SHP77 treated with DMSO at 0.1 percent for 48 hours (cell line): ENCODE results near the gene FGD3.

Source experiments
- DNase-seq: peaks from one replicate; lab custom pipeline; 2025; lab: John Stamatoyannopoulos, UW

Gene FGD3

GRCh38 chr9:92954049-92954861 is 6.9 kb downstream of the FGD3 start:
- DNase-seq, result no peak

- no peak for DNase-seq
Observed at GRCh38 chr9:92954886-92955285, 7.6 kb downstream of the FGD3 start.

- DNase-seq, result no peak
Observed at GRCh38 chr9:92960561-92961290, 13.4 kb downstream of the FGD3 start.

DNA sequence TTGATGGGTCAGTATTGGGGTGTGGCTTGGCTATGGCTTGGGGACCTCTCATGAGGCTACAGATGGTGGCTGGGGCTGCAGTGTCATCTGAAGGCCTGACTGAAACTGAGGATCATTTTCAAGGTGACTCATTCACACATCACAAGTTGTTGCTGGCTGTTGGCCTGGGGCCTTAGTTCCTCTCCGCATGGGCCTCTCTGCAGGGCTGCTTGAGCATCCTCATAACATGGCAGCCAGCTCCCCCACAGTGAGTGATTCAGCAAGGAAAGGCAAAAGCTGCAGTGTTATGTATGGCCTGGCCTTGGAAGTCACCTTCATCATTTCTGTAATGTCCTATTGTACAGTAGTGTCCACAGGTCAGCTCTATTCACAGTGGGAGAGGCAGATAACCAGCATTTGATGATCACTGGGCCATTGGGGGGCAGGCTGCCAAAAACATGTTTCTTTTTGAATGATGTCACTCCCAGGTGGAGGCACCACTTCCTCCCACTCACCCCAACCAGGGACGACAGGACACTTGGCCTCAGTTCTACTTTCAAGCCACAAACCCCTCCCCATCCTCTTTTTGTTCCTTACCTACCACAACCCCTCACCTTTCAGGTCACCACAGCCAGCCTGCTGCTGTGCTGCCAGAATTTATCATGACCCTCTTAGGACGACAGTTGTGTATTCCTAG is 14.4 kb downstream of the FGD3 start:
- no peak for DNase-seq

DNA sequence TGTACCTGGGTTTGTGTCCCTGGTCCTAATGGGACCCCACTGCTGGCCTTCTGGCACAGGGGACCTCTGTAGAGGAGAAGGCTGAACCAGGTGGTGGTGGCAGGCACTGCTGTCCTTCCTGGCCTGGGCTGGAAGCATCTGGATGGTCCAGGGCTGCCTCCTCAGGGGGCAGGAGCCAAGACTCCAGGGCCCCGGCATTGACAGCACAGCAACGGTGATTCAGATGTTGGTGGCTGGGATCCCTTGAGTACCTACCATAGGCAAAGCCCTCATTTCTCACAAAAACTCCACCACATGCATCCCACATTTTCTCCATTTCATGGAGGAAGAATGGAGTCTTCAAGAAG is 15.0 kb downstream of the FGD3 start:
- DNase-seq, result no peak

DNA sequence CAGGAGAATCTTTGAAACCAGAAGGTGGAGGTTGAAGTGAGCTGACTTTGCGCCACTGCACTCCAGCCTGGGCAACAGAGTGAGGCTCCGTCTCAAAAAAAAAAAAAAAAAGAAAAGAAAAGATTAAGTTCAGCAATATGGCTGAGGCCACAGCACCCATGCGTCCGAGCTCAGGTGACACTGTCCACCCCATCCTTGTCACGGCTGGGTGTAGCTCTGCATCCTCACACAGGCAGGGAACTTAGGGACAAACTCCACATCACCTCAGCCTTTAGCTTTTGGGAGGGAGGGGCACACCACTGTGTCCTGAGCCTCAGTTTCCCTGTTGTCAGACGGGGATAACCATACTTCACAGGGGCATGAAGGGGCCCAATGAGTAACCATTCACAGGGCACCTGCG is 15.5 kb downstream of the FGD3 start:
- no peak for DNase-seq

- no peak for DNase-seq
Observed at GRCh38 chr9:92963831-92964606, 16.7 kb downstream of the FGD3 start.

DNA sequence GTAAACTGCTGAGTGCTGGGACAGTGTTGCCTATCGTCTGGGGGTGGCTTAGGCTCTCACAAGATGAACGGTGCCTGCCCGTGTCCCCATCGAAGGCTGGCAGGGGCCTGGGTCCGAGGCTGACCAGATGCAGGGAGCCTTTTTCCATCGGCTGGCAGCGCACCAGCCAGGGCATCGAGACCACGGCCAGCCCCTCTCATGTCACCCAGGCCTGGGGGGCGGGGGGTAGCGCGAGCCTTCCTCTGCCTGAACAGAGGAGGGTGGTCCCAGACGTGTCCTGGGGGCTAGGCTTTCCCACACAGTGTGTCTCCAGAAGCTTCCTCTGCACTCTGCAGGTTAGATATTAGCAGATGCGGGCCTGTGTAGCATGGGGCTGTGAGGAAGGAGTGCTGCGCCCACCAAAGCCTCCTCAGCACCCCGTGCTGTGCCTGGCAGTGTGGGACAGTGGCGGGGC is 17.3 kb downstream of the FGD3 start:
- DNase-seq, result no peak

GRCh38 chr9:92965061-92965758 is 17.9 kb downstream of the FGD3 start:
- DNase-seq, result no peak

DNA sequence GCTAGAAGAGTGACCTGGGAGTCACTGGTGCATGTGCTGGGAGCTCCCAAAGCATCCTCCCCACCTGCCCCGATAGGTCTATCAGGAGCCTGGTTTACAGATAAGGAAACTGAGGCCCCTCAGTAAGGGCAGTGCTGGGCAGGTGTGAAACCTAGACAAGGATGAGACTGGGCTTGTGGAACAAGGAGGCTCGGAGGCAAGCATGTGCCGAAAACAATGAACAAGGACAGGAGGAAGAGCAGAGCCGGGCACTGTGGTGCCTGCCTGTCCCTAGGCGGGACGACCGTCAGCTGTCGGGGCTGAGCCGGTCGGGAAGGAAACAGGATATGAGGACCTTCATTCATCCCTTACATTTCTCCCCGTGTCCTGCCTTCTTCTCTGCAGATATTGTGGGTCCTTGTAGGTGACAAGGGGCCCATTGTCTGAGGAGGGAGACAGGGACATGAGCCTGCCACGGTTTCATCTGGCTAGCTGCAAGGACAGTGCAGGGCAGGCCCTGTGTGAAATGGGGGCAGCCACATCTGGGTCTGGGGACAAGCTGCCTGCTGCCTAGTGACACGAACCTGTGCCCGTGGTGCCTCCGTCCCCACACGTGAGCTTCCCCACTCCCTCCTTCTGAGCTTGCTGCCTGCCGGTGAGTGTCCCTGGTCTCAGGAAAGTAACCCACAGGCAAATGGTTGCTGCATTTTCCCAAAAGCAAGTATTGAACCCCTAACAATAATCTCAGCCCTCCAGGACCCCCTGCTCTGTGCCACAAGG is 18.6 kb downstream of the FGD3 start:
- no peak for DNase-seq

DNA sequence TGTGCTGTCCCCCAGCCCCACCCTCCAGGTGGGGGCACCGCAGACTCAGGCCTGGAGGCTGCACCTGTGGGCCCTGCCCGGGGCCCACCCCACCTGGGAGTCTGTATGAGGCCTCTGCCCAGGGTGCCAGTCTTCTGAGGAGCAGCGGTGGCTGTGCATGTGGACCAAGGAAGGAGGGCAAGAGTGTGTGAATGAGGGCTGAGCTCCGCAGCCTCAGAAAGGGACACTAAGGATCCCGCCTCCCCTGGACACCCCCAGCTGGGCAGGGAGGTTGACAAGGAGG is 19.1 kb downstream of the FGD3 start:
- DNase-seq, result no peak

GRCh38 chr9:92968081-92968480 is 20.8 kb downstream of the FGD3 start:
- no peak for DNase-seq

DNA sequence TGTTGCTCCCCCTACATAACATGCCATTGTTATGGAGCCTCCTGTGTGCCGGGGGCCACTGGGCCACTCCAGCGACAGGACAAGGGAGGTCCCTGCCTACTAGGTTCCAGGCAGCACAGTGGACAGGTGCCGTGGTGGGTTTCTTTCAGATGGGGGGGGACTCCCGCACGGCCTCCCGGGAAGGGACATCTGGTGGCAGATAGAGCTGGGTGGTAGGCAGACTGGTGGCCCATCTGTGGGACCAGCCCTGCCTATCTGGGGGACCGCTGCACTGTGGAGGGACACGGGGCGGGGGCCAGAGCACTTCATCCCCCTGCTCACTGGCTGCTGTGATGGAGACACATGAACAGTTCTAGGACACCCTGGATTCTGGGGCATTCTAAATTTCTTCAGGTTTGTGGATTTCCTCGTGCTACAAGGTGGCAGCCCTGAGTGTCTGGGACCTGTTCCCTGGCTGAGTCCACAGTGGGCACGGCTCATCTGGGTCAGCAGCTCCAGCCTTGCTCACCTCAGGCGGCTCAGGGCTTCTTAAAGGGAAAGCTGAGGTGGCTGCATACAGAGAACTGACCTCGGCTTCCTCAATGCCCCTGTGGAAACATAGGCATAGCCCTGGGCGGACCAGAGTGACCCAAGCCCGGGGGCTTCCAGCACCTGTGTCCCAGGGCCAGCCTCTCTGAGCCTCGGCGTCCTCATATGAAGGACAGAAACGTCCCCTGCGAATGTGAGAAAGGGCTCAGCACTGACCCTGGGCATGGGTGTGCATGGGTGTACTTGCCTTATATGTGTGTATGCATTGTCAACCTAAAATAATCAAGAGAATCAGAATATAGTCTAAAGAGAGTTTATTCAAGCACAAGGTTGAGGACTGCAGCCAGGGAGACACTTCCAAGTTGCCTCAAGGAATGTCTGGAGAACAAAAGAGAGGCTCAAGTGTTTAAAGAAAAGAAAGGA is 22.5 kb downstream of the FGD3 start:
- no peak for DNase-seq

DNA sequence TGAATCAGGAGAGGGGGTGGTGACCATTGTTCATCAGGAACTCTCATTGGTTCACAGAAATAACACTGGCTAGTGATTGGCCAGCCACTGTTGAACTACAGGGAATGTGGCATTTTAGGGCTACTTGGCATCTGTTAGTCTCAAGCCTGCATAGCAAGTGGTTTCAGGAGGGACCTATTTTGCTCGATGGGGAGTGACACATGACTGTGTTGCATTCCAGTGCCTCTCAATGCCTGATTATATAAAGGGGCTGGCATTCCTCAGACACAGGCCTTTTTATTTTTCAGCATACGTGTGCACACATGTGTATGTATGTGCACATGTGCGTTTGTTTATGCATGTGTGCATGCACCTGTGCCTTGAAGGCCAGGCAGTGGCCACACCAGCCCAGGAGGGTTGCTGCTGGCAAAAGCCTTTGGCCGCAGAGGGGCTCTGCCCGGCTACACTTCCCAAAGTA is 23.2 kb downstream of the FGD3 start:
- no peak for DNase-seq

DNA sequence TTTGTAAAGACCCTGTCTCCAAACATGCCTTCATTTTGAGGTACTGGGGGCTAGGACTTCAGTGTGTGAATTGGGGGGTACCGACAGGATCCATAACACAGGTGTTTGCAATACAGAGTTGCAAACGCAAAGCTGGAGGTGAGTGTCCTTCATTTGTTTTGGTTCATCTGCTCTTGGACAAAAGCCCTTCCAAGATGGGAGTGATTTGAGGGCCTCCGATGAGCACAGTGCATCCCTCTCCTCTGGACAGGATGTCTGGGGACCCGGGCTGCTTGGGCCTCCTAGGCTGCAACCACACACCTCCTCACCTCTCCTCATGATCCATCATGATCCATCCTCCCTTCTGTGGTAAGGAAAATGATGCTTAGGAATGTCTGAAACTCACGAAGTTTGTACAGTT is 23.8 kb downstream of the FGD3 start:
- DNase-seq, result no peak

DNA sequence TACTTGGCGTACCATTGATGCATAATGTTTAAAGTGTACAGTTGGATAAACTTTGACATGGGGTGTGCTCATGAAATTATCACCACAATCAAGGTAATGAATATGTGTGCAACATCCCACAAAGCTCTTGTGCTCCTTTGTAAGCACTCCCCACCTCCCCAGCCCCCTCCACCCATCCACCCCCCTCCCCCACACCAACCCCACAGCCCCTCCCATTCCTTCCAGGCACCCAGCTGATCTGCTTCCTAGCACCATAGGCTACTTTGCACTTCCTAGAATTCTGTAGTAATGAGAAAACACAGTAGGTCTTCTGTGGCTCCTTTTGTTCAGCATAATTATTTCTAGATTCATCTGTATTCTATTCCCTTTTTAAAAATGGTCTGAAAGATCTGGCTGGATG is 24.5 kb downstream of the FGD3 start:
- DNase-seq, result no peak

DNA sequence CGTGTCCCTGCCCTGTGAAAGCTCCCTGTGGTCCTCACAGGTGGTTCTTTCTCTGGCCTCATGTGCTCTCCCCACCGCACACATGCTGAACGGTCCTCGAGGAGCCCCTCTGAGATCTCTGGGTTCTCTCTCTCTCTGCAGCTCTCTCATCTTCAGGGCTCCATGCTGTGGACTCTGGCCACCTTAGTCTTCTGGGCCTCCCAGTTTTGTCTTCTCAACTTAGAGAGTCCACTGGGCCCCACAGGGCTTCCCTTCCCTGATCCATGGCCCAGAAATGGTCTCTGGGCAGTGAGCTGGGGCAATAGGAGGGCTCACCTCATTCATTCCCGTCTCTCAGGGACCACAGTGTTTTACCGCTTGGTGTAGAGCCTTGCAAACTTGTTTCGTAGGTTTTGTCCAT is 26.4 kb downstream of the FGD3 start:
- no peak for DNase-seq

- DNase-seq, result no peak
Observed at GRCh38 chr9:92974161-92974661, 26.9 kb downstream of the FGD3 start.
